OCI-LY7 (cell line): Measurements from ENCODE around the gene MORN1.

Experiments
- EZH2phosphoT487 ChIP-seq: fragments of 200-600 bp; sonication (generic); IDR thresholded peaks from 2 replicates; pipeline ENCODE4 v1.6.1; 2018; ENCODE audit warnings: low read depth, borderline replicate concordance, mild to moderate bottlenecking, mixed run types, antibody characterized with exemption, low read length, moderate library complexity, mixed read lengths
- TF ChIP-seq, protein P1 (sequence below): fragments of 200-600 bp; sonication (generic); conservative IDR thresholded peaks from 2 replicates; pipeline ENCODE4 v1.5.1; 2014; ENCODE audit warnings: mild to moderate bottlenecking, antibody characterized with exemption, low read length, moderate library complexity, mixed read lengths

DNA sequence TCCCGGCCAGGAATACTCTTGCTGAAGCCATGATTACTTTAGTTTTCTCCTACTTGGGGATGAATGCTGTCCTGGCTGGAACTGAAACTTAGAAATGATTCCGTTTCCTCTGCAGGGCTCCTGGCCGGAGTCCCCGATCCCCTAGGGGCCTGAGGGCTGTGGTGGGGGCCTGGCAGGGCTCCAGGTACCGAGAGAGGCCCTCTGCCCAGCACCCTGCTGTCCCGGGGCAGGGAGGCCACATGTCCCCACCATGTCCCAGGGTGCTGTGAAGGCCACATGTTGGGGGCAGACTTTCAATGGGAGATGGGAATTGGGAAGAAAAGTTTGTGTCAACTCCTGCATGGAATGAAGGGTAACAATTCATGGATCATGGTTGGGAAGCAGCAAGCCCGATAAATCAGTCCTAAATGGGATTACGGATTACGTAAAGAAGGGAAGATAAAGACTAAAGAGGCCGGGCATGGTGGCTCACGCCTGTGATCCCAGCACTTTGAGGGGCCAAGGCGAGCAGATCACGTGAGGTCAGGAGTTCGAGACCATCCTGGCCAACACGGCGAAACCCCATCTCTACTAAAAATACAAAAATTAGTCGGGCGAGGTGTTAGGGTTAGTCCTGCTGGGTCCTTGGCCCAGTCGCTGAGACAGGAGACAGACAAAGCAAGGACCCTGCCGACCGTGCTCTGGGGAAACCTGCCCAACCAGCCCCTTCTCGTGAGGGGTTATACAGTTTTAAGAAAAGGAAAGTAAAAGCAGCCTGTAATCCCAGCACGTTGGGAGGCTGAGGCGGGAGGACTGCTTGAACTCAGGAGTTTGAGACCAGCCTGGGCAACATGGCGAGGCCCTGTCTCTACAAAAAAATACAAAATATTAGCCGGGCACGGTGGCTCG is 37.6 kb downstream of the MORN1 start:
- TF ChIP-seq, protein P1, sequence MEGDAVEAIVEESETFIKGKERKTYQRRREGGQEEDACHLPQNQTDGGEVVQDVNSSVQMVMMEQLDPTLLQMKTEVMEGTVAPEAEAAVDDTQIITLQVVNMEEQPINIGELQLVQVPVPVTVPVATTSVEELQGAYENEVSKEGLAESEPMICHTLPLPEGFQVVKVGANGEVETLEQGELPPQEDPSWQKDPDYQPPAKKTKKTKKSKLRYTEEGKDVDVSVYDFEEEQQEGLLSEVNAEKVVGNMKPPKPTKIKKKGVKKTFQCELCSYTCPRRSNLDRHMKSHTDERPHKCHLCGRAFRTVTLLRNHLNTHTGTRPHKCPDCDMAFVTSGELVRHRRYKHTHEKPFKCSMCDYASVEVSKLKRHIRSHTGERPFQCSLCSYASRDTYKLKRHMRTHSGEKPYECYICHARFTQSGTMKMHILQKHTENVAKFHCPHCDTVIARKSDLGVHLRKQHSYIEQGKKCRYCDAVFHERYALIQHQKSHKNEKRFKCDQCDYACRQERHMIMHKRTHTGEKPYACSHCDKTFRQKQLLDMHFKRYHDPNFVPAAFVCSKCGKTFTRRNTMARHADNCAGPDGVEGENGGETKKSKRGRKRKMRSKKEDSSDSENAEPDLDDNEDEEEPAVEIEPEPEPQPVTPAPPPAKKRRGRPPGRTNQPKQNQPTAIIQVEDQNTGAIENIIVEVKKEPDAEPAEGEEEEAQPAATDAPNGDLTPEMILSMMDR, result no peak
- no peak for TF ChIP-seq EZH2phosphoT487
